H4 (cell line): ENCODE measurements around the gene NCAPH2. TPM values are rescaled to one million over a fixed set of nuclear protein-coding genes. Genes with fewer than 3 reads are reported as not detected.

Experiments
- DNase-seq: peaks from one replicate; pipeline ENCODE4 v3.0.0-alpha.2; 2015; ENCODE audit warnings: low spot score
- total RNA-seq: library from RNA; depleted of rRNA; stranded (reverse); fragments of >200 nt; shearing (Covaris generic); gene quantifications from 2 replicates; pipeline ENCODE4 v1.2.3, GENCODE V29; 2014; rRNA removed

Gene NCAPH2
- 39.0 and 76.8 TPM in 2 replicates for total RNA-seq

- peak; percentile 90 for DNase-seq
These were observed at the start of gene NCAPH2 for GRCh38 chr22:50507991-50508884. TSS of gene NCAPH2 (plus strand) at chr22:50508224. CDS start at chr22:50508338, 114 bp downstream.

- DNase-seq: no peak
These were observed 49.0 kb upstream of the NCAPH2 start for GRCh38 chr22:50459016-50459415.

GRCh38 chr22:50459496-50460140, 48.4 kb upstream of the NCAPH2 start:
- no peak for DNase-seq

GRCh38 chr22:50460938-50461337, 47.1 kb upstream of the NCAPH2 start:
- DNase-seq: no peak

GRCh38 chr22:50461536-50461935, 46.5 kb upstream of the NCAPH2 start:
- no peak for DNase-seq

GRCh38 chr22:50461979-50462540, 46.0 kb upstream of the NCAPH2 start:
- no peak for DNase-seq

- no peak for DNase-seq
These were observed 44.7 kb upstream of the NCAPH2 start for GRCh38 chr22:50463188-50463900.

- DNase-seq: no peak
These were observed 43.6 kb upstream of the NCAPH2 start for GRCh38 chr22:50464451-50464850.

- no peak for DNase-seq
These were observed 42.7 kb upstream of the NCAPH2 start for GRCh38 chr22:50465066-50465930.

GRCh38 chr22:50467341-50467740, 40.7 kb upstream of the NCAPH2 start:
- DNase-seq: no peak

GRCh38 chr22:50467773-50468440, 40.1 kb upstream of the NCAPH2 start:
- DNase-seq: no peak

GRCh38 chr22:50468626-50469025, 39.4 kb upstream of the NCAPH2 start:
- no peak for DNase-seq

GRCh38 chr22:50469377-50470305, 38.4 kb upstream of the NCAPH2 start:
- peak; percentile 84 for DNase-seq

- DNase-seq: no peak
These were observed 37.5 kb upstream of the NCAPH2 start for GRCh38 chr22:50470491-50470890.

GRCh38 chr22:50471197-50471847, 36.7 kb upstream of the NCAPH2 start:
- no peak for DNase-seq

GRCh38 chr22:50471962-50472361, 36.1 kb upstream of the NCAPH2 start:
- no peak for DNase-seq

- no peak for DNase-seq
These were observed 34.9 kb upstream of the NCAPH2 start for GRCh38 chr22:50473088-50473487.

- peak; percentile 36 for DNase-seq
These were observed 34.0 kb upstream of the NCAPH2 start for GRCh38 chr22:50473855-50474671.
